Right lobe of liver (tissue), 6 donors: ENCODE data around the gene TRIL. TPM values are rescaled to one million over a fixed set of nuclear protein-coding genes. Genes with fewer than 3 reads are reported as not detected.

ENCODE experiments used
- ATAC-seq, 4 donors: fragments of 200-7000 bp; cut with Tn5 transposase; one replicate each; pipeline ENCODE4 v1.9.1; 2020; ENCODE audit warnings: mild to moderate bottlenecking in 4 of 4, moderate library complexity in 4 of 4
- DNase-seq, 3 donors: peaks; one replicate each; pipeline ENCODE4 v3.0.0-alpha.2; 2020
- H3K27ac ChIP-seq, 3 donors: fragments of 200-600 bp; one replicate each; pipeline ENCODE4 v1.8.0; 2022
- H3K27me3 ChIP-seq, 2 donors: fragments of 200-600 bp; one replicate each; pipeline ENCODE4 v1.8.0; 2022
- H3K36me3 ChIP-seq, 4 donors: fragments of 200-600 bp; sonication (generic) in 1 of 4; one replicate each; pipeline versions ENCODE4 v1.5.1 to v1.8.0; 2017 to 2022; ENCODE audit warnings: control low read depth in 1 of 4
- H3K4me1 ChIP-seq, 4 donors: fragments of 200-600 bp; sonication (generic) in 1 of 4; one replicate each; pipeline versions ENCODE4 v1.5.1 to v1.8.0; 2017 to 2022; ENCODE audit warnings: control low read depth in 1 of 4
- H3K4me3 ChIP-seq, 3 donors: fragments of 200-600 bp; one replicate each; pipeline ENCODE4 v1.8.0; 2022
- H3K9me3 ChIP-seq, 4 donors: fragments of 200-600 bp; sonication (generic) in 1 of 4; one replicate each; pipeline versions ENCODE4 v1.5.1 to v1.8.0; 2017 to 2022; ENCODE audit warnings: control low read depth in 1 of 4
- POLR2A ChIP-seq: fragments of 450-650 bp; IDR thresholded peaks from one replicate; pipeline ENCODE4 v1.6.1; 2017; ENCODE audit warnings: antibody characterized with exemption, mild to moderate bottlenecking
- WGBS: methylation state at CpG from one replicate; pipeline ENCODE4 v1.1.6; 2018; ENCODE audit warnings: low coverage, low lambda C conversion rate; ENCODE audit not compliant: insufficient coverage; ENCODE audit errors: missing lambda C conversion rate; 5-methylcytosine and 5-hydroxymethylcytosine counted together
- intact Hi-C, 2 donors: fragments of 100-400 bp; cut with DNase I; formaldehyde crosslinking; loops; one replicate each; pipeline versions ENCODE4 v1.11.2 to v1.14.1; 2022
- total RNA-seq, 6 experiments: library from RNA; depleted of rRNA in 2 of 6; stranded (reverse); fragments of >200 nt in 2 of 6; fragmentation: NEBNext Ultra II Directional in 3 of 6; extraction: Animal tissue kit (Norgen Biotek cat#: 25700) in 3 of 6; gene quantifications; one replicate each; pipeline versions ENCODE4 v1.1.0 to v1.2.4, GENCODE V29; 2016 to 2023
- TF ChIP-seq, protein P1 (sequence below), 4 donors: fragments of 200-600 bp in 3 of 4; fragments of 450-650 bp in 1 of 4; IDR thresholded peaks; one replicate each; pipeline versions ENCODE4 v1.5.1 to v1.8.0; 2016 to 2022; ENCODE audit warnings: antibody characterized with exemption in 4 of 4, mild to moderate bottlenecking in 2 of 4
- donor health status: DM: no; HTN: yes; CAD: no.
- donor health status: DM: no; HTN: no; CAD: no.
- donor health status: DM: no; HTN: no; CAD: no.
- donor health status: DM: no; HTN: yes; CAD: no.
- donor health status: DM: no; HTN: yes; CAD: no.

Gene TRIL
- total RNA-seq, 6 experiments from 2014 or later = 0.12 to 0.29 (median 0.21) TPM

DNA sequence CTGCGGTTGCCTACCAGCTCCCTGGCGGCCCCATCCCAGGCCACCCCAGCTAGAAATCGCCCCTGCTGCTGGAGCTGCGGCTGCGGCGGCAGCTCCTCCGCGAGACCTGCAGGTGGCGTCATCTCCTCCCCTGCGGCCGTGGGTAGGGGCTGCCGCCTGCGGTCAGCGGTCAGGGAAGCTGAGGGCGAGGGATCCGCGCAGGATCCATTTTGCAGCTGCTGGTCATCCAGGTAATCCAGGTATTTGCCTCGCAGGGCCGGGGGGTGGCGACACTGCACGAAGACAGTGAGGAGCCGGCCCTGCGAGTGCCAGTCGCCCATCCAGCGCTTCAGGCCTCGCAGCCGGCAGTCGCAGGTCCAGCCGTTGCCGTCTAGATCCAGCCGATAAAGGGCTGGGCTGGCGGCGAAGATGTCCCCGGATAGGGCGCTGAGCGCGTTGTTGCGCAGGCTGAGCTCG is 1.5 kb downstream of the TRIL start:
- ATAC-seq = peak; percentile 61 to 72 (median 66)
- WGBS = no CpG with 5 or more reads among the region's 39 CpGs
- DNase-seq = peak; percentile 65 to 74 (median 67)
- H3K27ac ChIP-seq = peak overlapping the region in 1 of 3 donors; percentile 56
- H3K4me1 ChIP-seq = peaks cover 0 to 33% (median 4%) of the 10 kb centered on the region in 4 donors
- H3K4me3 ChIP-seq = peak overlapping the region; percentile 50 to 52 (median 50)
- no peak for TF ChIP-seq POLR2A
- TF ChIP-seq, protein P1, sequence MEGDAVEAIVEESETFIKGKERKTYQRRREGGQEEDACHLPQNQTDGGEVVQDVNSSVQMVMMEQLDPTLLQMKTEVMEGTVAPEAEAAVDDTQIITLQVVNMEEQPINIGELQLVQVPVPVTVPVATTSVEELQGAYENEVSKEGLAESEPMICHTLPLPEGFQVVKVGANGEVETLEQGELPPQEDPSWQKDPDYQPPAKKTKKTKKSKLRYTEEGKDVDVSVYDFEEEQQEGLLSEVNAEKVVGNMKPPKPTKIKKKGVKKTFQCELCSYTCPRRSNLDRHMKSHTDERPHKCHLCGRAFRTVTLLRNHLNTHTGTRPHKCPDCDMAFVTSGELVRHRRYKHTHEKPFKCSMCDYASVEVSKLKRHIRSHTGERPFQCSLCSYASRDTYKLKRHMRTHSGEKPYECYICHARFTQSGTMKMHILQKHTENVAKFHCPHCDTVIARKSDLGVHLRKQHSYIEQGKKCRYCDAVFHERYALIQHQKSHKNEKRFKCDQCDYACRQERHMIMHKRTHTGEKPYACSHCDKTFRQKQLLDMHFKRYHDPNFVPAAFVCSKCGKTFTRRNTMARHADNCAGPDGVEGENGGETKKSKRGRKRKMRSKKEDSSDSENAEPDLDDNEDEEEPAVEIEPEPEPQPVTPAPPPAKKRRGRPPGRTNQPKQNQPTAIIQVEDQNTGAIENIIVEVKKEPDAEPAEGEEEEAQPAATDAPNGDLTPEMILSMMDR (IDR thresholded peaks at IDR 0.05) = peak; percentile 34 to 60 (median 38)
- H3K36me3 ChIP-seq = no peaks in the 10 kb centered on the region
- no peaks in the 10 kb centered on the region for H3K27me3 ChIP-seq
- H3K9me3 ChIP-seq = no peaks in the 10 kb centered on the region
- intact Hi-C loops = no loop called here

DNA sequence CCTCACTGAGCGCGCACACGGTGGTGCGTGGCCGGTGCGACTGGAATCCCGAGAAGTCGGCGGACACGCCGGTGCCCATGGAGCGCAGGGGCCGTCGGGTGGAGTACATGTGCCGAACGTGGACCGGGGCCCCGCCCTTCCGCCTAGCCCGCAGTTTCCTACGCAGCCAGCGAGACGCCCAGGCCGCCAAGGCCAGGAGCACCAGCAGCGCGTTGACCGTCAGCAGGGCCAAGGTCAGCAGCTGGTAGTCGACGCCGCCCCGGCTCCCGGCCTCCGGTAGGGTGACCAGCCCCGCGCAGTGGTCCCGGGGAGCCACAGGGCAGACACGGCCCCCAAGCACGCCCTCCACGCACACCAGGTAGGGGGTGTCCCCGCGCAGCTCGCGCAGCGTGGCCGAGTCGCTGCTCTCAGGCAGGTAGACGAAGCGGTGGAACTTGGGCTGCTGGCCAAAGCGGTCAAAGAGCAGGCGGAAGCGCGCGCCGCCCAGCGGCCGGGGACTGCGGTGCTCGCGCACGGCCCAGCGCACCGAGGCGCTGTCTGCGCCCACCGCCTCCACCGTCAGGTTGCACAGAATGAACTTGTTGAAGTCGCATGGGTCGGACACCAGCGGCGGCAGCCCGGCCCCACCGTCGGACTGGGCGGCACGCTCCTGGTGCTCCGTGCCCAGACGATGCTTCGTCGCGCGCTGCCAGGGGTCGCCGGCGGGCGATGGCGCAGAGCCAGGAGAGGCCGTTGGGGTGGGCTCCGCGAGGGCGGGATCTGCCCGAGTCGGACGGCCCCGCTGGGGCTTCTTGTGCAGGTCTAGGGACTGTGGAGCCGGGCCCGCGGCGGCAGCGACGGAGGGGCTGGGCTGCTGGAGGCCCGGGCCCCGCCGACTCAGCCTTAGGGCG is 2.2 kb downstream of the TRIL start:
- Histone ChIP-seq H3K27me3 (no peaks in the 10 kb centered on the region), H3K4me1 (peaks cover 0 to 33% (median 4%) of the 10 kb centered on the region in 4 donors), H3K27ac (peak overlapping the region in 2 of 3 donors; percentile 47 to 56), H3K9me3 (no peaks in the 10 kb centered on the region), H3K4me3 (peak overlapping the region; percentile 50 to 52 (median 50)), H3K36me3 (no peaks in the 10 kb centered on the region)
- DNase-seq (peak; percentile 84 to 91 (median 87)), ATAC-seq (peak; percentile 78 to 85 (median 82))
- 0% methylated on average over 17 of the region's 104 CpGs for WGBS
- intact Hi-C loops = no loop called here
- no peak for TF ChIP-seq POLR2A
- TF ChIP-seq, protein P1 (IDR thresholded peaks at IDR 0.05) = peak; percentile 57 to 70 (median 66)

DNA sequence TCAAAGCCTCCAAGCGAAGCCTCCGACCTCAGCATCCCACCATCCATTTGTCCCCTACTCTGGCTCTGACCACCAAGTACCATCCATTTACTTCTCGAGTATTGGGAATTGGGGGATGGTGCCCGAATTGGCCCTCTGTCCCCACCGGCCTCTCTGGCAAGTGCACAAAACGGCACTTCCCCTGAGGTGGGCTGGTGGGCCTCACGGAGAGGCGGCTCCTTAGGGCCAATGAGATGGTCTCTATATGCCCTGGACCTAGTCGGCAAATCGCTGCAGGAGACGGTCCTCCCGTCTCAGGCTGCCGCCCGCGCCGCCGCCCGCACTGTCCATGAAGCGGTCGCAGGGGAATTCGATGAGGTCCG is 2.8 kb downstream of the TRIL start:
- H3K9me3 ChIP-seq = no peaks in the 10 kb centered on the region

DNA sequence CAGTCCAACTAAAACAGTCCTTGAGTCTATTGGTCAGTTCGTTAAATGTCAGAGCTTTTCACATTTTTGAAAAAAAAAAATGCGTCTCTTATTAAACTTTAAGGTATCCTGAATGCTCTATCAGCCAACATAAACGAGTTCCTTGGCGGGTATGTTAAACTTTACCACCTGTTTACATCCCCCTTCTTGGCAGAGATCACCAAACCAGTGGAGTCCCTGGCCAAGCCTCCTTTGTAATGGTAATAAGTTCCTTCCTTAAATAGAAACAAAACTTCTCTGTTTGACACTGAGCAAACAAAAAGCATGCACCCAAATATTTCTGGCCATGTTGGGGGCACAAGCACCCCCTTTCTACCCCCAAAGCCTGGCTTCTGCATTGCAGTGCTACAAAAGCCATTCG is 3.2 kb downstream of the TRIL start:
- DNase-seq (no peak), ATAC-seq (no peak)
- WGBS = 78% methylated on average over 5 of the region's 5 CpGs
- no peaks in the 10 kb centered on the region for H3K9me3 ChIP-seq
- H3K36me3 ChIP-seq = no peaks in the 10 kb centered on the region
- TF ChIP-seq, protein P1 (IDR thresholded peaks at IDR 0.05) = no peak
- TF ChIP-seq POLR2A = no peak
- peak overlapping the region in 1 of 3 donors; percentile 56 for H3K27ac ChIP-seq
- peaks cover 0 to 33% (median 4%) of the 10 kb centered on the region in 4 donors for H3K4me1 ChIP-seq
- H3K27me3 ChIP-seq = no peaks in the 10 kb centered on the region
- intact Hi-C loops = no loop called here
- H3K4me3 ChIP-seq = no peak overlapping the region

More for the DNA sequence above, 2.8 kb downstream of the TRIL start:
- DNase-seq (no peak), ATAC-seq (no peak)
- H3K27me3 ChIP-seq = no peaks in the 10 kb centered on the region
- peaks cover 0 to 33% (median 4%) of the 10 kb centered on the region in 4 donors for H3K4me1 ChIP-seq
- peak overlapping the region in 2 of 3 donors; percentile 50 to 52 for H3K4me3 ChIP-seq
- TF ChIP-seq POLR2A = no peak
- TF ChIP-seq, protein P1 (IDR thresholded peaks at IDR 0.05) = no peak
- H3K27ac ChIP-seq = peak overlapping the region in 1 of 3 donors; percentile 56
- no peaks in the 10 kb centered on the region for H3K36me3 ChIP-seq
- 75% methylated on average over 5 of the region's 22 CpGs for WGBS
- intact Hi-C loops = no loop called here
